ENCODE measurements around the gene HPS3.

Gene HPS3

DNA sequence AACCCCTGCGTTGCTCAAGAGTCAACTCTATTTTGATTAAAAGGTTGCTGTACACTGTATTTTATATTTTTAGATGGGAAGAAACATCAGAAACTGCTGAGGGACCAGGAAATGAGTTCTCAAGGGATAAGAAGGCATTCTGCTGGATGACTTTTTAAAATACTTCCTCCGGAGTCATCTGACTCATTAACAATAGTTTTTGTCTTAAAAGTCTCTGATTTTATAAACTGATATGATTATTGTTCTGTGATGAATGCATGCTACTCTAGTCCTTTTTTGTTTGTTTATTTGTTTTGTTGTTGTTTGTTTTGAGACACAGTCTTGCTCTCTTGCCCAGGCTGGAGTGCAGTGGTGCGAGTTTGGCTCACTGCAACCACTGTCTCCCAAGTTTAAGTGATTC is 25.0 kb upstream of the HPS3 start:
- H3K36me3 ChIP-seq (ENCODE audit: control insufficient read depth, insufficient read depth, low read length): no peaks in the 10 kb centered on the region

DNA sequence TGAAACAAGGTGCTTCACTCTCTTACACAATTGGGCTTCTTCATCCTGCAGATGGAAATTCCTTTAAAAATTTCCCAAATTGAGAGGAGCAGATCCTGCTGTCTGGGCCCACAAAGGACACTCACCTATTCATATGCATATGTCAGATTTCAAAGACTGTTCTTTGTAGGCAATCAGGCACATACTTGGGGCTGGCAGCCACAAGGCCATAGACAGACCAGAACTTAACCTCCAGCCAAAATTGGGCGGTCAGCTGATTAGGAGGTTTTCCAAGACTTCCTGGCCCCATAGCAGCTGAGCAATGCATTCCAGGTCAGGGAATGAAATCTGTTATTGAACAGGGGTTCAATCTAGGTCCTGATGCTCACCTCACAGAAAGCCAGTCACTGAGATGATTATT is 15.0 kb upstream of the HPS3 start:
- H3K4me3 ChIP-seq (replicated peaks; ENCODE audit: low read depth, low read length): no peak overlapping the region
- TF ChIP-seq, protein P1, sequence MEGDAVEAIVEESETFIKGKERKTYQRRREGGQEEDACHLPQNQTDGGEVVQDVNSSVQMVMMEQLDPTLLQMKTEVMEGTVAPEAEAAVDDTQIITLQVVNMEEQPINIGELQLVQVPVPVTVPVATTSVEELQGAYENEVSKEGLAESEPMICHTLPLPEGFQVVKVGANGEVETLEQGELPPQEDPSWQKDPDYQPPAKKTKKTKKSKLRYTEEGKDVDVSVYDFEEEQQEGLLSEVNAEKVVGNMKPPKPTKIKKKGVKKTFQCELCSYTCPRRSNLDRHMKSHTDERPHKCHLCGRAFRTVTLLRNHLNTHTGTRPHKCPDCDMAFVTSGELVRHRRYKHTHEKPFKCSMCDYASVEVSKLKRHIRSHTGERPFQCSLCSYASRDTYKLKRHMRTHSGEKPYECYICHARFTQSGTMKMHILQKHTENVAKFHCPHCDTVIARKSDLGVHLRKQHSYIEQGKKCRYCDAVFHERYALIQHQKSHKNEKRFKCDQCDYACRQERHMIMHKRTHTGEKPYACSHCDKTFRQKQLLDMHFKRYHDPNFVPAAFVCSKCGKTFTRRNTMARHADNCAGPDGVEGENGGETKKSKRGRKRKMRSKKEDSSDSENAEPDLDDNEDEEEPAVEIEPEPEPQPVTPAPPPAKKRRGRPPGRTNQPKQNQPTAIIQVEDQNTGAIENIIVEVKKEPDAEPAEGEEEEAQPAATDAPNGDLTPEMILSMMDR (IDR thresholded peaks at IDR 0.05; ENCODE audit: insufficient read depth, low read length, poor library complexity, severe bottlenecking): no peak
- H3K27me3 ChIP-seq (replicated peaks; ENCODE audit: control insufficient read depth, insufficient read depth, low read length): no peaks in the 10 kb centered on the region
- H3K36me3 ChIP-seq (ENCODE audit: control insufficient read depth, insufficient read depth, low read length): no peaks in the 10 kb centered on the region
- DNase-seq (ENCODE audit: extremely low read depth, insufficient read length): no peak

More for the DNA sequence above, 25.0 kb upstream of the HPS3 start:
- TF ChIP-seq, protein P1 (IDR thresholded peaks at IDR 0.05; ENCODE audit: insufficient read depth, low read length, poor library complexity, severe bottlenecking): no peak
- Histone ChIP-seq H3K27me3 (replicated peaks; ENCODE audit: control insufficient read depth, insufficient read depth, low read length) (no peaks in the 10 kb centered on the region), H3K4me3 (replicated peaks; ENCODE audit: low read depth, low read length) (no peak overlapping the region)
- no peak for DNase-seq (ENCODE audit: extremely low read depth, insufficient read length)

GRCh38 chr3:149115114-149115513 is 14.3 kb upstream of the HPS3 start:
- H3K27me3 ChIP-seq (replicated peaks; ENCODE audit: control insufficient read depth, insufficient read depth, low read length): no peaks in the 10 kb centered on the region
- TF ChIP-seq, protein P1 (IDR thresholded peaks at IDR 0.05; ENCODE audit: insufficient read depth, low read length, poor library complexity, severe bottlenecking): no peak
- no peak overlapping the region for H3K4me3 ChIP-seq (replicated peaks; ENCODE audit: low read depth, low read length)
- DNase-seq (ENCODE audit: extremely low read depth, insufficient read length): no peak
- no peaks in the 10 kb centered on the region for H3K36me3 ChIP-seq (ENCODE audit: control insufficient read depth, insufficient read depth, low read length)

DNA sequence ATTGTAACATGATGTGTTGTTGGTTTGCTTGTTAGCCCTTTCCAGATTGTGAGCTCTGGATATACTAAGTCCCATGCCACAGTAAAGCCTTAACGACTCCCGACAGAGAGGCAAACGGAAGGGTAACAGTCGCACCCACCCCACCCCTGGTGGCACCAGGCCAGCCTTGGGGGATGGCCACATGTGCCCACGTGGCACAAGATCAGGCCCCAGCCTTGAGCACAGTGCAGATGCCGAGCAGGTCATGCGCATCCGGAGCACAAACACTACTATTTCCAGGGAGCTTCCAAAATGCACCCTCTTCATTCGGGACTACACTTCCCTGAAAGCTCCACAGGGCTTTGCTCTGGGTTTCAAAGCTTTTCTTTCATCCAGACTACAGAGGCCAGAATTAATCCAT is 10.7 kb upstream of the HPS3 start:
- H3K4me3 ChIP-seq (replicated peaks; ENCODE audit: low read depth, low read length): no peak overlapping the region
- H3K36me3 ChIP-seq (ENCODE audit: control insufficient read depth, insufficient read depth, low read length): no peaks in the 10 kb centered on the region
- DNase-seq (ENCODE audit: extremely low read depth, insufficient read length): no peak
- TF ChIP-seq, protein P1 (IDR thresholded peaks at IDR 0.05; ENCODE audit: insufficient read depth, low read length, poor library complexity, severe bottlenecking): no peak
- no peaks in the 10 kb centered on the region for H3K27me3 ChIP-seq (replicated peaks; ENCODE audit: control insufficient read depth, insufficient read depth, low read length)

DNA sequence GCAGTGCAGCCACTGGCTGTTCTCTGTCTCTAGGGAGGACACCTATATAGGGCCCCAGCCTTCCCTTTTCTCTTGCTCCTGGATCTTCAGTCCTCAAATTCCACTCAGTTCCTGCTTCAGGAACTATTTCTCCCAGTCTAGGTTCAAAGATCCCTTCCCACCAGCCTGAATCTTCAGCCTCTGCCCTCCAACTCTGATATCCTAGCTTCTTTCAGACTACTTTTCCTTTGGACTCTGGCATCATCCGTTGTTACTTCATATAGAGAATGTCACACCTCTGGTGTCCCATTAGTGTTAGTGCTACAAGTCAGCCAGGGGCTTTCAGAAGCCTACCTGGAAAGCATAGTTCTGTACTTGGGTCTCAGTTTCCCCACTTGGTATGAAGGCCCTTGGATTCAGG is 10.0 kb upstream of the HPS3 start:
- DNase-seq (ENCODE audit: extremely low read depth, insufficient read length): no peak
- no peaks in the 10 kb centered on the region for H3K36me3 ChIP-seq (ENCODE audit: control insufficient read depth, insufficient read depth, low read length)
- TF ChIP-seq, protein P1 (IDR thresholded peaks at IDR 0.05; ENCODE audit: insufficient read depth, low read length, poor library complexity, severe bottlenecking): no peak
- H3K4me3 ChIP-seq (replicated peaks; ENCODE audit: low read depth, low read length): no peak overlapping the region
- H3K27me3 ChIP-seq (replicated peaks; ENCODE audit: control insufficient read depth, insufficient read depth, low read length): no peaks in the 10 kb centered on the region

Measured in GM06990 (cell line).